Upper lobe of left lung (tissue), 4 donors: ENCODE measurements around the gene AQP11.
"Not testable (repeated sequence)": the region's sequence is repeated elsewhere in the genome, so short reads cannot be mapped to it uniquely, and the experiment has no call there.

Source experiments
- CTCF ChIP-seq, 6 experiments: fragments of 450-650 bp in 4 of 6; fragments of 200-600 bp in 2 of 6; sonication (generic) in 2 of 6; IDR thresholded peaks; one replicate each; pipeline ENCODE4 v1.5.1; 2016 to 2019; ENCODE audit warnings: antibody characterized with exemption in 6 of 6
- POLR2A ChIP-seq, 4 donors: fragments of 450-650 bp; IDR thresholded peaks; one replicate each; pipeline ENCODE4 v1.5.1; 2016 to 2017; ENCODE audit warnings: antibody characterized with exemption in 4 of 4, mild to moderate bottlenecking in 2 of 4
- POLR2AphosphoS5 ChIP-seq, 2 donors: sonication (generic); formaldehyde crosslinking; IDR thresholded peaks; one replicate each; pipeline ENCODE4 v1.5.1; 2017; ENCODE audit warnings: antibody characterized with exemption in 2 of 2

GRCh38 chr11:77633926-77634325 is 44.2 kb downstream of the AQP11 start:
- TF ChIP-seq CTCF, POLR2A, POLR2AphosphoS5 (IDR thresholded peaks at IDR 0.05): not testable (repeated sequence)
